GM21825 (cell line): Measurements from ENCODE around the gene HMOX1.

ENCODE experiments used
- ATAC-seq: cut with Tn5 transposase; IDR thresholded peaks from one replicate; pipeline ENCODE4 v1.9.1; 2021; ENCODE audit warnings: mild to moderate bottlenecking, moderate library complexity; ENCODE audit not compliant: unreplicated experiment

Gene HMOX1

DNA sequence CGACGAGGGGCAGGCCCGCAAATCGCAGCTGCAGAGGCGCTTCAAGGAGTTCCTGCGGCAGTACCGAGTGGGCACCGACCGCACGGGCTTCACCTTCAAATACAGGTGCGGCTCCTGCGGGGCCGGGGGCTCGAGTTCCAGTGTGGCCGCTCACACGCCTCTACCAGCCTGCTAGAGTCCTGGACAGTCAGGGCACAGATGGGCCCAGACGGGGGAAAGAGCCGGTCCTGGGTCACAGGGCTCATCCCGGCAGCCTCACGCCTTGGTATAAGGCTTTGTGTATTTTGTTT is 19.6 kb downstream of the HMOX1 start:
- ATAC-seq: no peak

DNA sequence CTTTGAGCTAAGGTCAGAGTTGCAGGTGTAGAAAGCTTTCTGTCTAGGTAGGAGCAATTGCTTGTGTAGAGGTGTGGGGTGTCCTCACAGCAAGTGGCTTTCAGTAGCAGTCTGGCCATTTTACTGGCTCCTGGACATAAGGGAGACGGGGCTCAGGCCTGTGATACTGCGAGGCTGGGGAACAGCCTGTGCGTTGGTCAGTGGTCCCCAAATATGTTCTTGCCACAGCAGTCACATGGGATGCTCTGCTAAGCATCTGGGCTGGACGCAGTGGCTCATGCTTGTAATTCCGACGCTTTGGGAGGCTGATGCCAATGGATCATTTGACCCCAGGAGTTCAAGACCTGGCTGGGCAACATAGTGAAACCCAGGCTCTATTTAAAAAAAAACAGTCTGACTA is 21.0 kb downstream of the HMOX1 start:
- no peak for ATAC-seq

GRCh38 chr22:35403356-35403755 is 22.5 kb downstream of the HMOX1 start:
- no peak for ATAC-seq

GRCh38 chr22:35404176-35404575 is 23.3 kb downstream of the HMOX1 start:
- no peak for ATAC-seq

GRCh38 chr22:35406443-35406842 is 25.5 kb downstream of the HMOX1 start:
- no peak for ATAC-seq

- ATAC-seq: no peak
These were observed 26.5 kb downstream of the HMOX1 start for GRCh38 chr22:35407362-35407761.

DNA sequence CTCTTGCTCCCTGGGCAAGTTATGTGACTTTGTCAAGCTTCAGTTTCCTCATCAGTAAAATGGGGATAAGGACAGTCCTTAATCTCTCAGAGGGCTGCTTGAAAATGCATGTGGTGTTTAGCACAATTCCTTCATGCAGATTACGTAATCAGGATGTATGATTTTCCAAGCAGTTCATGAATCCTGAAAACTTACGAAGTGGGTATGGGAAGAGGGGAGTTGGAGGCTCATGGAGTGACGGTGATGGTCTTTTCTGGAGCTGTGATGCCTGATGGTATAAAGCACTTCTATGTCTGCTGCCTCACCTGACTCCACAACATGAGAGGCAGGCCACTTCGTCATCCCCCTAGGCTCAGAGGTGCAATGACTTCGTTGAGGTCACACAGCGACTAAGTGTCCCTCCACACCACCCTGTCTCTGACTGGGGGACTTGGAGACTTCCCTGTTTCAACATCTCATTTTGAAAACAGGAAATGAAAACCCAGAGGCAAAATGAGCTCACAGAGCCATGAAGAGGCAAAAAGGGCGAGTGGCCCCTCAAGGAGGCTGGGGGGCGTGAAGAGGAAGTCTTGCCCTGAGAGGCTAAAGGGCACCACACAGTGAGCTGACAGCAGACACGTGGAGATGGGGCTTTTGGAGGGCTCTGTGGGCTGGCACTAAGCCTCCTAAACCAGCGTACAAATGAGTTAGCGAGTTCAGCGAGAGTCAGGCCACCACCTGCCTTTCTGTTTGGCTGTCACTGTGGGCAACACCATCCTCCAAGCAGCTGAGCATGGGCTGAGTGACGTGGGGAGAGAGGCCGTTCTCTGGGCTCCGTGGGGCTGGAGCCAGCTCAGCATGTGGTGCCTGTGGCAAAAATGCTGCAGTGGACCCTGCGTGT is 29.1 kb downstream of the HMOX1 start:
- peak; percentile 50 for ATAC-seq

- ATAC-seq: no peak
These were observed 29.8 kb downstream of the HMOX1 start for GRCh38 chr22:35410663-35411034.

- no peak for ATAC-seq
These were observed 30.2 kb downstream of the HMOX1 start for GRCh38 chr22:35411102-35411501.

- no peak for ATAC-seq
These were observed 32.7 kb downstream of the HMOX1 start for GRCh38 chr22:35413624-35414023.

- no peak for ATAC-seq
These were observed 36.7 kb downstream of the HMOX1 start for GRCh38 chr22:35417606-35418005.

- ATAC-seq: no peak
These were observed 37.2 kb downstream of the HMOX1 start for GRCh38 chr22:35418088-35418487.

- no peak for ATAC-seq
These were observed 37.8 kb downstream of the HMOX1 start for GRCh38 chr22:35418731-35419130.

- no peak for ATAC-seq
These were observed 38.9 kb downstream of the HMOX1 start for GRCh38 chr22:35419756-35420155.

DNA sequence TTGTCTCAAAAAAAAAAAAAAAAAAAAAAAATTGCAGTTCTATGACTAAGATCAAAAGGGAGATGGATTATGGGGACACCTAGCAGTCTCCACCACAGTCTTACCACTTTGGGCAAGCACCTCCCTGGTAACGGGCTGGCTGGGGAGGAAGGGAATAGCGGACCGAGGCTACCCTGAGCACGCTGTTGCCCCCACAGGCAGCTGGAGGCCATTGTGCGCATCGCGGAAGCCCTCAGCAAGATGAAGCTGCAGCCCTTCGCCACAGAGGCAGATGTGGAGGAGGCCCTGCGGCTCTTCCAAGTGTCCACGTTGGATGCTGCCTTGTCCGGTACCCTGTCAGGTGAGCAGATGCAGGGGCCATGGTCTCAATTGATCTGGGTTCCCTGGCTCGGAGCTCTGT is 40.2 kb downstream of the HMOX1 start:
- no peak for ATAC-seq

GRCh38 chr22:35422145-35422544 is 41.2 kb downstream of the HMOX1 start:
- no peak for ATAC-seq

- no peak for ATAC-seq
These were observed 42.0 kb downstream of the HMOX1 start for GRCh38 chr22:35422936-35423335.

- no peak for ATAC-seq
These were observed 43.2 kb downstream of the HMOX1 start for GRCh38 chr22:35424081-35424480.

GRCh38 chr22:35424761-35425160 is 43.9 kb downstream of the HMOX1 start:
- no peak for ATAC-seq

- ATAC-seq: no peak
These were observed 44.6 kb downstream of the HMOX1 start for GRCh38 chr22:35425546-35425945.

DNA sequence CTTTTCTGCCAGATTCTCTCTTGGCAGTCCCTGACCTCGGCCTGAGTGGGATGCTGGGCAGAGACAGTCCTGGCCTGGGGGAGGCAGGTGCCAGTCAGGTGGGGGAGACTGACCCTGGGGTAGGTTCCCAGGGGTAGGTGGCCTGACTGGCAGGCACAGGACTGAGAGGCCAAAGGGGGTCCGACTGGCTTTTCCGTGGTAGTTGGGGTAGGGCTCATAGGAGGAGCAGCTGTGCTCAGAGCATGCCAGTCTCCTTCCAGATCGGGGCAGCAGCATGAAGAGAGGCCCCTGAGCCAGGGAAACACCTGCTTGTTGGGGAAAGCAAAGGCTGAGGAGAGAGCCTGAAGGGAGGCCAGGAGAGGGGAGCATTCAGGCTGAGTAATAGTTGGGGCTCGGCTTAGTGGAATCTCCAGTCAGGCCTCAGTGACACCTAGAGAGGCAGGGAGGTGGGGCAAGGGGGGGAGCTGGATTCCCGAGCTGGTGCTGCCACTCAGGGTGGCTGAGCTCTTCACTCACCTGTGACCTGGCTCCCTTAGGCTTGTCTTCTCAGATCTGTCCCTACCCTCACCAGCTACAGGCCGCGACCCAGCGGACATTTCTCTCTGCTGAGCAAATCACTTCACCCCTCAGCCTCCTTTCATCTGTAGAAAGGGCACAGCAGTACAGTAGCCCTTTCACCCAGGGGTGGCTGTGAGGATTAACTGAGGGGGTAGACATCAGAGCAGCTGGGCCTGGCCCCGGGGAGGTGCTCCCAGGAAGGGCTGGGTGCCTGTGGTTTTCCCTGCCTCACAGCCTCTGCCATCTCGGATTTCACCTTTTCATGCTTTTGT is 45.3 kb downstream of the HMOX1 start:
- no peak for ATAC-seq

GRCh38 chr22:35426801-35427140 is 45.9 kb downstream of the HMOX1 start:
- no peak for ATAC-seq
